GM06990 (cell line): ENCODE data around the gene SORBS2.

ENCODE experiments used
- DNase-seq: peaks from one replicate; pipeline ENCODE4 v3.0.0-alpha.2; 2011; ENCODE audit not compliant: insufficient read length; ENCODE audit errors: extremely low read depth
- H3K27me3 ChIP-seq: replicated peaks from 2 replicates; pipeline ENCODE4 v1.6.0; 2011; ENCODE audit warnings: low read length; ENCODE audit not compliant: control insufficient read depth, insufficient read depth
- H3K36me3 ChIP-seq: 2 replicates; pipeline ENCODE4 v1.5.1; 2011; ENCODE audit warnings: low read length; ENCODE audit not compliant: control insufficient read depth, insufficient read depth
- H3K4me3 ChIP-seq: replicated peaks from 2 replicates; pipeline ENCODE4 v1.5.1; 2011; ENCODE audit warnings: low read depth, mild to moderate bottlenecking, control low read depth, low read length
- CTCF ChIP-seq: IDR thresholded peaks from 2 replicates; pipeline ENCODE4 v1.5.1; 2011; ENCODE audit warnings: low read length, control low read depth, mild to moderate bottlenecking, inconsistent platforms; ENCODE audit not compliant: insufficient read depth, poor library complexity, severe bottlenecking

Gene SORBS2

GRCh38 chr4:185775792-185776555 lies 36.0 kb downstream of the SORBS2 start:
- no peaks in the 10 kb centered on the region for H3K27me3 ChIP-seq
- H3K36me3 ChIP-seq = no peaks in the 10 kb centered on the region
- no peak overlapping the region for H3K4me3 ChIP-seq
- no peak for TF ChIP-seq CTCF
- no peak for DNase-seq

- Histone ChIP-seq H3K27me3 (no peaks in the 10 kb centered on the region), H3K36me3 (no peaks in the 10 kb centered on the region), H3K4me3 (no peak overlapping the region)
- DNase-seq = no peak
- no peak for TF ChIP-seq CTCF
These were observed 36.9 kb downstream of the SORBS2 start for GRCh38 chr4:185774845-185775680.

GRCh38 chr4:185774131-185774653 lies 37.8 kb downstream of the SORBS2 start:
- H3K36me3 ChIP-seq = no peaks in the 10 kb centered on the region
- TF ChIP-seq CTCF = no peak
- no peak overlapping the region for H3K4me3 ChIP-seq
- DNase-seq = no peak
- no peaks in the 10 kb centered on the region for H3K27me3 ChIP-seq

- no peak for DNase-seq
- TF ChIP-seq CTCF = no peak
- no peaks in the 10 kb centered on the region for H3K36me3 ChIP-seq
- no peaks in the 10 kb centered on the region for H3K27me3 ChIP-seq
- no peak overlapping the region for H3K4me3 ChIP-seq
These were observed 38.6 kb downstream of the SORBS2 start for GRCh38 chr4:185773419-185773818.

GRCh38 chr4:185772391-185773093 lies 39.5 kb downstream of the SORBS2 start:
- no peaks in the 10 kb centered on the region for H3K36me3 ChIP-seq
- DNase-seq = no peak
- no peak for TF ChIP-seq CTCF
- no peaks in the 10 kb centered on the region for H3K27me3 ChIP-seq
- no peak overlapping the region for H3K4me3 ChIP-seq
